Activated T-cell treated with anti-CD3 and anti-CD28 coated beads, Interleukin-2, amount 50 U/mL, for 72 hours (primary cell): ENCODE measurements around the gene SURF6. TPM values are rescaled to one million over a fixed set of nuclear protein-coding genes. Genes with fewer than 3 reads are reported as not detected.

Source experiments
- ATAC-seq, 2 donors: fragments of 150-1000 bp; cut with Tn5 transposase; replicated peaks in 1 of 2; 2 replicates each; pipeline ENCODE4 v1.10.0; 2021; ENCODE audit warnings: moderate library complexity in 2 of 2, mild to moderate bottlenecking in 1 of 2
- DNase-seq, 2 donors: peaks; one replicate each; pipeline ENCODE4 v3.0.0; 2021 to 2022; ENCODE audit warnings: mixed read lengths in 1 of 2
- H3K27ac Mint-ChIP-seq: one replicate; pipeline ENCODE4 v1.8.0; 2022; ENCODE audit warnings: mild to moderate bottlenecking, moderate library complexity, mixed read lengths
- H3K27me3 Mint-ChIP-seq: one replicate; pipeline ENCODE4 v1.8.0; 2022; ENCODE audit warnings: low read depth, mixed read lengths
- H3K36me3 Mint-ChIP-seq, 2 donors: one replicate each; pipeline ENCODE4 v1.8.0; 2022; ENCODE audit warnings: mixed read lengths in 2 of 2, mild to moderate bottlenecking in 1 of 2; ENCODE audit not compliant: insufficient read depth in 2 of 2
- H3K4me1 Mint-ChIP-seq: one replicate; pipeline ENCODE4 v1.8.0; 2022; ENCODE audit warnings: low read depth, mixed read lengths
- H3K4me3 Mint-ChIP-seq, 2 donors: one replicate each; pipeline ENCODE4 v1.8.0; 2022; ENCODE audit warnings: mild to moderate bottlenecking in 2 of 2, mixed read lengths in 2 of 2, moderate library complexity in 2 of 2
- H3K9me3 Mint-ChIP-seq, 2 donors: one replicate each; pipeline ENCODE4 v1.8.0; 2022; ENCODE audit warnings: mixed read lengths in 2 of 2
- total RNA-seq, 2 donors: library from RNA; stranded (reverse); gene quantifications; one replicate each; pipeline ENCODE4 v1.2.3, GENCODE V29; 2022

SURF6 gene
- total RNA-seq, 2 donors from 2014 or later = 13.7 to 14.0 TPM

- peak overlapping the region; percentile 98 for H3K27ac Mint-ChIP-seq
- H3K27me3 Mint-ChIP-seq = no peaks in the 10 kb centered on the region
- peaks cover 72% of the 10 kb centered on the region for H3K4me1 Mint-ChIP-seq
- peak in 1 of 2 donors; percentile 46 for DNase-seq
- ATAC-seq = peak in 1 of 2 donors; percentile 36
- H3K4me3 Mint-ChIP-seq = peak overlapping the region; percentile 98 to 100
- no peaks in the 10 kb centered on the region for H3K9me3 Mint-ChIP-seq
- H3K36me3 Mint-ChIP-seq = peaks cover 25 to 40% of the 10 kb centered on the region in 2 donors
Observed at GRCh38 chr9:133349965-133350616, 14.1 kb upstream of the SURF6 start.

- H3K9me3 Mint-ChIP-seq = no peaks in the 10 kb centered on the region
- peak overlapping the region; percentile 98 for H3K27ac Mint-ChIP-seq
- H3K4me1 Mint-ChIP-seq = peaks cover 65% of the 10 kb centered on the region
- no peak for ATAC-seq
- peak overlapping the region; percentile 98 to 100 for H3K4me3 Mint-ChIP-seq
- peaks cover 25 to 41% of the 10 kb centered on the region in 2 donors for H3K36me3 Mint-ChIP-seq
- DNase-seq = no peak
- no peaks in the 10 kb centered on the region for H3K27me3 Mint-ChIP-seq
Observed at GRCh38 chr9:133348718-133349573, 13.0 kb upstream of the SURF6 start.

- Mint-ChIP-seq H3K9me3 (no peaks in the 10 kb centered on the region), H3K36me3 (peaks cover 23 to 39% of the 10 kb centered on the region in 2 donors), H3K4me1 (peaks cover 61% of the 10 kb centered on the region), H3K27ac (peak within 1 kb of the TSS; percentile 98), H3K4me3 (peak within 1 kb of the TSS; percentile 98 to 100), H3K27me3 (no peaks in the 10 kb centered on the region)
- peak; percentile 93 to 95 for DNase-seq
- peak; percentile 81 to 82 for ATAC-seq
Observed at GRCh38 chr9:133347985-133348717, 12.2 kb upstream of the SURF6 start, which contains the start of the genes MED22 and RPL7A. TSS of gene MED22 (minus strand) at chr9:133348131. CDS start at chr9:133346662, 1,469 bp downstream. TSS of gene RPL7A (plus strand) at chr9:133348218. CDS start at chr9:133348244, 26 bp downstream.

GRCh38 chr9:133347515-133347984, 11.6 kb upstream of the SURF6 start:
- H3K27ac Mint-ChIP-seq = peak overlapping the region; percentile 74
- peaks cover 55% of the 10 kb centered on the region for H3K4me1 Mint-ChIP-seq
- DNase-seq (peak; percentile 54 to 57), ATAC-seq (peak; percentile 49 to 55)
- no peaks in the 10 kb centered on the region for H3K27me3 Mint-ChIP-seq
- H3K36me3 Mint-ChIP-seq = peaks cover 23 to 39% of the 10 kb centered on the region in 2 donors
- no peaks in the 10 kb centered on the region for H3K9me3 Mint-ChIP-seq
- peak overlapping the region; percentile 98 to 100 for H3K4me3 Mint-ChIP-seq

GRCh38 chr9:133346021-133346785, 10.2 kb upstream of the SURF6 start:
- Mint-ChIP-seq H3K27me3 (no peaks in the 10 kb centered on the region), H3K4me1 (peaks cover 54% of the 10 kb centered on the region), H3K9me3 (no peaks in the 10 kb centered on the region), H3K4me3 (peak overlapping the region; percentile 98 to 100), H3K27ac (peak overlapping the region; percentile 74), H3K36me3 (peaks cover 20 to 34% of the 10 kb centered on the region in 2 donors)
- DNase-seq = no peak
- ATAC-seq = no peak

GRCh38 chr9:133345596-133345995, 9.6 kb upstream of the SURF6 start:
- DNase-seq (no peak), ATAC-seq (no peak)
- no peak overlapping the region for H3K4me3 Mint-ChIP-seq
- peaks cover 20 to 35% of the 10 kb centered on the region in 2 donors for H3K36me3 Mint-ChIP-seq
- peaks cover 54% of the 10 kb centered on the region for H3K4me1 Mint-ChIP-seq
- no peaks in the 10 kb centered on the region for H3K27me3 Mint-ChIP-seq
- H3K9me3 Mint-ChIP-seq = no peaks in the 10 kb centered on the region
- H3K27ac Mint-ChIP-seq = no peak overlapping the region

GRCh38 chr9:133344979-133345378, 9.0 kb upstream of the SURF6 start:
- H3K27me3 Mint-ChIP-seq = no peaks in the 10 kb centered on the region
- peaks cover 18 to 37% of the 10 kb centered on the region in 2 donors for H3K36me3 Mint-ChIP-seq
- DNase-seq (no peak), ATAC-seq (no peak)
- no peak overlapping the region for H3K4me3 Mint-ChIP-seq
- no peak overlapping the region for H3K27ac Mint-ChIP-seq
- no peaks in the 10 kb centered on the region for H3K9me3 Mint-ChIP-seq
- peaks cover 54% of the 10 kb centered on the region for H3K4me1 Mint-ChIP-seq

GRCh38 chr9:133344071-133344470, 8.1 kb upstream of the SURF6 start:
- peaks cover 16 to 39% of the 10 kb centered on the region in 2 donors for H3K36me3 Mint-ChIP-seq
- H3K27ac Mint-ChIP-seq = no peak overlapping the region
- DNase-seq (no peak), ATAC-seq (no peak)
- H3K27me3 Mint-ChIP-seq = no peaks in the 10 kb centered on the region
- no peak overlapping the region for H3K4me3 Mint-ChIP-seq
- H3K4me1 Mint-ChIP-seq = peaks cover 46% of the 10 kb centered on the region
- no peaks in the 10 kb centered on the region for H3K9me3 Mint-ChIP-seq

- Mint-ChIP-seq H3K4me1 (peaks cover 39% of the 10 kb centered on the region), H3K4me3 (no peak overlapping the region), H3K9me3 (no peaks in the 10 kb centered on the region), H3K36me3 (peaks cover 6 to 28% of the 10 kb centered on the region in 2 donors), H3K27me3 (no peaks in the 10 kb centered on the region), H3K27ac (no peak overlapping the region)
- no peak for ATAC-seq
- DNase-seq = peak in 1 of 2 donors; percentile 29
Observed at GRCh38 chr9:133342570-133342969, 6.6 kb upstream of the SURF6 start.

GRCh38 chr9:133342069-133342406, 6.0 kb upstream of the SURF6 start:
- Mint-ChIP-seq H3K27me3 (no peaks in the 10 kb centered on the region), H3K36me3 (peaks cover 6 to 28% of the 10 kb centered on the region in 2 donors), H3K4me1 (peaks cover 37% of the 10 kb centered on the region), H3K27ac (no peak overlapping the region), H3K4me3 (no peak overlapping the region), H3K9me3 (no peaks in the 10 kb centered on the region)
- no peak for DNase-seq
- ATAC-seq = no peak

GRCh38 chr9:133341369-133342068, 5.5 kb upstream of the SURF6 start:
- H3K36me3 Mint-ChIP-seq = peaks cover 6 to 23% of the 10 kb centered on the region in 2 donors
- H3K4me3 Mint-ChIP-seq = no peak overlapping the region
- no peaks in the 10 kb centered on the region for H3K9me3 Mint-ChIP-seq
- no peak for DNase-seq
- no peaks in the 10 kb centered on the region for H3K27me3 Mint-ChIP-seq
- H3K27ac Mint-ChIP-seq = no peak overlapping the region
- H3K4me1 Mint-ChIP-seq = peaks cover 37% of the 10 kb centered on the region
- peak in 1 of 2 donors; percentile 22 for ATAC-seq

- Mint-ChIP-seq H3K4me3 (no peak overlapping the region), H3K36me3 (peaks cover 6 to 21% of the 10 kb centered on the region in 2 donors), H3K4me1 (peaks cover 35% of the 10 kb centered on the region), H3K27ac (no peak overlapping the region), H3K9me3 (no peaks in the 10 kb centered on the region), H3K27me3 (no peaks in the 10 kb centered on the region)
- no peak for DNase-seq
- ATAC-seq = no peak
Observed at GRCh38 chr9:133340916-133341315, 4.9 kb upstream of the SURF6 start.
